SK-N-SH (cell line): Measurements from ENCODE around the gene EDN2. TPM values are rescaled to one million over a fixed set of nuclear protein-coding genes. Genes with fewer than 3 reads are reported as not detected.

Experiments used
- EP300 ChIP-seq, 2 experiments: IDR thresholded peaks; 2 replicates each; pipeline versions ENCODE4 v1.4.0 to v1.6.1; 2012; ENCODE audit warnings: borderline replicate concordance in 1 of 2, low read depth in 1 of 2, low read length in 1 of 2
- EZH2phosphoT487 ChIP-seq: fragments of 200-600 bp; sonication (generic); IDR thresholded peaks from 2 replicates; pipeline ENCODE4 v1.6.1; 2017; ENCODE audit warnings: low read depth, mixed run types, mild to moderate bottlenecking, antibody characterized with exemption, moderate library complexity, borderline replicate concordance
- FOXJ3 ChIP-seq: sonication (generic); formaldehyde crosslinking; IDR thresholded peaks from 2 replicates; pipeline ENCODE4 v1.5.1; 2020; ENCODE audit warnings: mild to moderate bottlenecking, missing genetic modification reagents
- FOXM1 ChIP-seq: IDR thresholded peaks from 2 replicates; pipeline ENCODE4 v1.4.0; 2012; ENCODE audit warnings: low read depth, mild to moderate bottlenecking
- JUND ChIP-seq: IDR thresholded peaks from 2 replicates; pipeline ENCODE4 v1.4.0; 2012
- MXI1 ChIP-seq: IDR thresholded peaks from 2 replicates; pipeline ENCODE4 v1.6.1; 2012; ENCODE audit warnings: mild to moderate bottlenecking, low read depth, low read length, improper control_type of control experiment
- NFIC ChIP-seq: IDR thresholded peaks from 2 replicates; pipeline ENCODE4 v1.4.0; 2012; ENCODE audit warnings: borderline replicate concordance
- RAD21 ChIP-seq: IDR thresholded peaks from 2 replicates; pipeline ENCODE4 v1.6.1; 2012; ENCODE audit warnings: mild to moderate bottlenecking, low read length
- RFX5 ChIP-seq: IDR thresholded peaks from 2 replicates; pipeline ENCODE4 v1.6.1; 2012; ENCODE audit warnings: mild to moderate bottlenecking, improper control_type of control experiment, low read length
- RXRA ChIP-seq: IDR thresholded peaks from 2 replicates; pipeline ENCODE4 v1.4.0; 2012; ENCODE audit warnings: low read depth, mild to moderate bottlenecking, borderline replicate concordance
- SMC3 ChIP-seq: IDR thresholded peaks from 2 replicates; pipeline ENCODE4 v1.6.1; 2012; ENCODE audit warnings: low read depth, low read length, improper control_type of control experiment
- TAF1 ChIP-seq: IDR thresholded peaks from 2 replicates; pipeline ENCODE4 v1.6.1; 2012; ENCODE audit warnings: low read depth, mild to moderate bottlenecking, low read length, moderate library complexity, borderline replicate concordance
- TCF12 ChIP-seq: IDR thresholded peaks from 2 replicates; pipeline ENCODE4 v1.4.0; 2012
- YY1 ChIP-seq: IDR thresholded peaks from 2 replicates; pipeline ENCODE4 v1.4.0; 2012; ENCODE audit warnings: low read depth, mild to moderate bottlenecking
- polyA plus RNA-seq, 3 experiments: library from polyadenylated mRNA; depleted of rRNA; stranded (reverse); fragments of >200 nt; gene quantifications; 2 replicates each; pipeline ENCODE4 v1.2.3, GENCODE V29; 2012
- TF ChIP-seq, protein P1 (sequence below): IDR thresholded peaks from 2 replicates; pipeline ENCODE4; 2012
- TF ChIP-seq, protein P2 (sequence below): IDR thresholded peaks from 2 replicates; pipeline ENCODE4 v1.4.0; 2012; ENCODE audit warnings: low read depth, borderline replicate concordance
- TF ChIP-seq, protein P3 (sequence below): fragments of 200-600 bp; sonication (generic); IDR thresholded peaks from 2 replicates; pipeline ENCODE4 v1.6.1; 2017; ENCODE audit warnings: antibody characterized with exemption, mild to moderate bottlenecking, moderate library complexity
- TF ChIP-seq, protein P4 (sequence below): fragments of 150-350 bp; IDR thresholded peaks from 2 replicates; pipeline ENCODE4 v1.6.1; 2016; ENCODE audit warnings: mild to moderate bottlenecking, low read depth, low read length
- TF ChIP-seq, protein P5 (sequence below): IDR thresholded peaks from 2 replicates; pipeline ENCODE4 v1.4.0; 2012; ENCODE audit warnings: low read depth, borderline replicate concordance

The EDN2 gene
- polyA plus RNA-seq, 1 of the 3 experiments (the other 2 are of a cell fraction): 0.97 TPM

DNA sequence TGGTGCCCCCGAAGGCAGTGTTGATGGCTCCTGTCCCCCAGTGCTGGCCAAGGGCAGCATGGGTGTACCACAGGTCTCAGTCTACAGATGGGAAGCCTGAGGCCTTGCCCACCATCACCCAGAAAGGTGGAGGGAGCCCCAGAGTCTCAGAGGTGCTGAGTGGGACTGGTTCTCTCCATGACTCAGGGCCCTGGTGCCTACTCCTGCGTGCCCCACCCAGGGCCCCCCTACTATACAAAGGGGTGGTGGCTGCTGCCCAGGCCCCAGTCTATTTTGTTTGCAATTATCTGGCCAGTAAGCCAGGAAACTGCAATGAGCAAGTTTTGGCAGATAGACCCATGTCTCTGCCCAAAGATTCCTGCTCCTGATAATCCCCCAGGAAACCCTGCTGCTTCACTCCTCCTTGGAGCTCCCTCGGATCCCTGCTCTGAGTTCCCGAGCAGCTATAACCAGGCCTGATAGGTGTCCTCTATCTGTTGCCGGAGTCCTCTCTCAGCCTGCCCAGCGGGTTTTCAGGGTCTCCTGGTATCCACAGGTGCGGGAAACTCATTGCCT lies 41.7 kb downstream of the EDN2 start (continued):
- TF ChIP-seq NFIC: peak; percentile 91
- no peak for TF ChIP-seq YY1
- TF ChIP-seq, protein P1, sequence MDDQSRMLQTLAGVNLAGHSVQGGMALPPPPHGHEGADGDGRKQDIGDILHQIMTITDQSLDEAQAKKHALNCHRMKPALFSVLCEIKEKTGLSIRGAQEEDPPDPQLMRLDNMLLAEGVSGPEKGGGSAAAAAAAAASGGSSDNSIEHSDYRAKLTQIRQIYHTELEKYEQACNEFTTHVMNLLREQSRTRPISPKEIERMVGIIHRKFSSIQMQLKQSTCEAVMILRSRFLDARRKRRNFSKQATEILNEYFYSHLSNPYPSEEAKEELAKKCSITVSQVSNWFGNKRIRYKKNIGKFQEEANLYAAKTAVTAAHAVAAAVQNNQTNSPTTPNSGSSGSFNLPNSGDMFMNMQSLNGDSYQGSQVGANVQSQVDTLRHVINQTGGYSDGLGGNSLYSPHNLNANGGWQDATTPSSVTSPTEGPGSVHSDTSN: peak; percentile 29; the same call in 1 of the 2 replicates
- TF ChIP-seq, protein P2, sequence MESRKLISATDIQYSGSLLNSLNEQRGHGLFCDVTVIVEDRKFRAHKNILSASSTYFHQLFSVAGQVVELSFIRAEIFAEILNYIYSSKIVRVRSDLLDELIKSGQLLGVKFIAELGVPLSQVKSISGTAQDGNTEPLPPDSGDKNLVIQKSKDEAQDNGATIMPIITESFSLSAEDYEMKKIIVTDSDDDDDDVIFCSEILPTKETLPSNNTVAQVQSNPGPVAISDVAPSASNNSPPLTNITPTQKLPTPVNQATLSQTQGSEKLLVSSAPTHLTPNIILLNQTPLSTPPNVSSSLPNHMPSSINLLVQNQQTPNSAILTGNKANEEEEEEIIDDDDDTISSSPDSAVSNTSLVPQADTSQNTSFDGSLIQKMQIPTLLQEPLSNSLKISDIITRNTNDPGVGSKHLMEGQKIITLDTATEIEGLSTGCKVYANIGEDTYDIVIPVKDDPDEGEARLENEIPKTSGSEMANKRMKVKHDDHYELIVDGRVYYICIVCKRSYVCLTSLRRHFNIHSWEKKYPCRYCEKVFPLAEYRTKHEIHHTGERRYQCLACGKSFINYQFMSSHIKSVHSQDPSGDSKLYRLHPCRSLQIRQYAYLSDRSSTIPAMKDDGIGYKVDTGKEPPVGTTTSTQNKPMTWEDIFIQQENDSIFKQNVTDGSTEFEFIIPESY: no peak
- TF ChIP-seq, protein P3, sequence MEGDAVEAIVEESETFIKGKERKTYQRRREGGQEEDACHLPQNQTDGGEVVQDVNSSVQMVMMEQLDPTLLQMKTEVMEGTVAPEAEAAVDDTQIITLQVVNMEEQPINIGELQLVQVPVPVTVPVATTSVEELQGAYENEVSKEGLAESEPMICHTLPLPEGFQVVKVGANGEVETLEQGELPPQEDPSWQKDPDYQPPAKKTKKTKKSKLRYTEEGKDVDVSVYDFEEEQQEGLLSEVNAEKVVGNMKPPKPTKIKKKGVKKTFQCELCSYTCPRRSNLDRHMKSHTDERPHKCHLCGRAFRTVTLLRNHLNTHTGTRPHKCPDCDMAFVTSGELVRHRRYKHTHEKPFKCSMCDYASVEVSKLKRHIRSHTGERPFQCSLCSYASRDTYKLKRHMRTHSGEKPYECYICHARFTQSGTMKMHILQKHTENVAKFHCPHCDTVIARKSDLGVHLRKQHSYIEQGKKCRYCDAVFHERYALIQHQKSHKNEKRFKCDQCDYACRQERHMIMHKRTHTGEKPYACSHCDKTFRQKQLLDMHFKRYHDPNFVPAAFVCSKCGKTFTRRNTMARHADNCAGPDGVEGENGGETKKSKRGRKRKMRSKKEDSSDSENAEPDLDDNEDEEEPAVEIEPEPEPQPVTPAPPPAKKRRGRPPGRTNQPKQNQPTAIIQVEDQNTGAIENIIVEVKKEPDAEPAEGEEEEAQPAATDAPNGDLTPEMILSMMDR: no peak
- TF ChIP-seq TAF1: no peak
- TF ChIP-seq MXI1: peak; percentile 51; the same call in 1 of the 2 replicates
- TF ChIP-seq RXRA: no peak
- TF ChIP-seq, protein P4, sequence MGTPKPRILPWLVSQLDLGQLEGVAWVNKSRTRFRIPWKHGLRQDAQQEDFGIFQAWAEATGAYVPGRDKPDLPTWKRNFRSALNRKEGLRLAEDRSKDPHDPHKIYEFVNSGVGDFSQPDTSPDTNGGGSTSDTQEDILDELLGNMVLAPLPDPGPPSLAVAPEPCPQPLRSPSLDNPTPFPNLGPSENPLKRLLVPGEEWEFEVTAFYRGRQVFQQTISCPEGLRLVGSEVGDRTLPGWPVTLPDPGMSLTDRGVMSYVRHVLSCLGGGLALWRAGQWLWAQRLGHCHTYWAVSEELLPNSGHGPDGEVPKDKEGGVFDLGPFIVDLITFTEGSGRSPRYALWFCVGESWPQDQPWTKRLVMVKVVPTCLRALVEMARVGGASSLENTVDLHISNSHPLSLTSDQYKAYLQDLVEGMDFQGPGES: no peak
- no peak for TF ChIP-seq FOXJ3 (CRISPR knock-in tag)
- TF ChIP-seq JUND: peak; percentile 28
- TF ChIP-seq, protein P5, sequence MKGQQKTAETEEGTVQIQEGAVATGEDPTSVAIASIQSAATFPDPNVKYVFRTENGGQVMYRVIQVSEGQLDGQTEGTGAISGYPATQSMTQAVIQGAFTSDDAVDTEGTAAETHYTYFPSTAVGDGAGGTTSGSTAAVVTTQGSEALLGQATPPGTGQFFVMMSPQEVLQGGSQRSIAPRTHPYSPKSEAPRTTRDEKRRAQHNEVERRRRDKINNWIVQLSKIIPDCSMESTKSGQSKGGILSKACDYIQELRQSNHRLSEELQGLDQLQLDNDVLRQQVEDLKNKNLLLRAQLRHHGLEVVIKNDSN: no peak
- TF ChIP-seq TCF12: peak; percentile 71
- no peak for TF ChIP-seq EZH2phosphoT487
- TF ChIP-seq EP300 (IDR thresholded peaks at IDR 0.05; ENCODE audit: borderline replicate concordance in 1 of 2, low read depth in 1 of 2, low read length in 1 of 2): peak; percentile 26 to 63; a peak in 1 of 4 replicates
- TF ChIP-seq SMC3: no peak
- no peak for TF ChIP-seq FOXM1
- no peak for TF ChIP-seq RFX5
- peak; percentile 9; the same call in 1 of the 2 replicates for TF ChIP-seq RAD21
